ENCODE data around the gene SLC37A2.

DNA sequence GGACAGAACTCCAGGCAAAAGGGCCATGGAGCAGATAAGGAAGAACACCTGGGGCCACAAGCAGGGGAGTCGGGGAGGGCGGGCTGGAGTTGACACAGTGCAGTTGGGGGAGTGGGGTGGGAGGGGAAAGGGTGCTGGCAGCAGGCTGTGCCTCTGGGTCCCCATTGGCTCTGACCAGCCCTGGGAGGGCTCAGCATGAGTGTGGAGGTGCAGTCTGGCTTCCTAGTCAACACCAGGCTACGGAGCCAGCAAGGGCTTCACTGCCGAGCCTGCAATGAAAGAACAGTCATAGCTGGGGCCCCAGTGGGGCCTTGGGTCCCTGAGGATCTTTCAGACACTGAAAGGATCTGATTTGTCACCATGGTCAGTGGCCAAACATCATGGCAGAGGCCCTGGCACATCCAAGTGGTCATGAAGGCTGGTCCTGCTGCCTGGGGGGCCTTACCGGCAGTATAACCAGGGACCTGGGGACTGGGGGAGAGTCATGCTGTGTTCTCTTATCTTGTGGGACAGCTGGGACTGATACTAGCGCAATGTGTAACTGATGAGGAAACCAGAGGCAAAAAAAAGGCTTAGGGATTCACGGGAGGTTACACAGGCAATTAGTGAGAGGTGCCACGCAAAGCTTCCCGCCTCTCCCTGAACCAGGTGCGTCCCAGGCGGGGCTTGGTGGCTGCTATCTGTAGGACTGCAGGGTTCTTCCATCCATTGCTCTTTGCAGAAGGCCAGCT lies 11.6 kb downstream of the SLC37A2 start:
- TF ChIP-seq, protein P1, sequence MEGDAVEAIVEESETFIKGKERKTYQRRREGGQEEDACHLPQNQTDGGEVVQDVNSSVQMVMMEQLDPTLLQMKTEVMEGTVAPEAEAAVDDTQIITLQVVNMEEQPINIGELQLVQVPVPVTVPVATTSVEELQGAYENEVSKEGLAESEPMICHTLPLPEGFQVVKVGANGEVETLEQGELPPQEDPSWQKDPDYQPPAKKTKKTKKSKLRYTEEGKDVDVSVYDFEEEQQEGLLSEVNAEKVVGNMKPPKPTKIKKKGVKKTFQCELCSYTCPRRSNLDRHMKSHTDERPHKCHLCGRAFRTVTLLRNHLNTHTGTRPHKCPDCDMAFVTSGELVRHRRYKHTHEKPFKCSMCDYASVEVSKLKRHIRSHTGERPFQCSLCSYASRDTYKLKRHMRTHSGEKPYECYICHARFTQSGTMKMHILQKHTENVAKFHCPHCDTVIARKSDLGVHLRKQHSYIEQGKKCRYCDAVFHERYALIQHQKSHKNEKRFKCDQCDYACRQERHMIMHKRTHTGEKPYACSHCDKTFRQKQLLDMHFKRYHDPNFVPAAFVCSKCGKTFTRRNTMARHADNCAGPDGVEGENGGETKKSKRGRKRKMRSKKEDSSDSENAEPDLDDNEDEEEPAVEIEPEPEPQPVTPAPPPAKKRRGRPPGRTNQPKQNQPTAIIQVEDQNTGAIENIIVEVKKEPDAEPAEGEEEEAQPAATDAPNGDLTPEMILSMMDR (IDR thresholded peaks at IDR 0.05), result no peak
- no peak for TF ChIP-seq POLR2A (IDR thresholded peaks at IDR 0.05)
- no peak for TF ChIP-seq EP300 (IDR thresholded peaks at IDR 0.05)
- TF ChIP-seq POLR2AphosphoS5 (IDR thresholded peaks at IDR 0.05), result no peak

Measured in upper lobe of left lung (tissue), 4 donors.